ENCODE results near the gene LRBA. TPM values are rescaled to one million over a fixed set of nuclear protein-coding genes. Genes with fewer than 3 reads are reported as not detected.

Gene LRBA
- total and polyA plus RNA-seq, 8 donors: 7.3 to 156 (median 73.9) TPM

DNA sequence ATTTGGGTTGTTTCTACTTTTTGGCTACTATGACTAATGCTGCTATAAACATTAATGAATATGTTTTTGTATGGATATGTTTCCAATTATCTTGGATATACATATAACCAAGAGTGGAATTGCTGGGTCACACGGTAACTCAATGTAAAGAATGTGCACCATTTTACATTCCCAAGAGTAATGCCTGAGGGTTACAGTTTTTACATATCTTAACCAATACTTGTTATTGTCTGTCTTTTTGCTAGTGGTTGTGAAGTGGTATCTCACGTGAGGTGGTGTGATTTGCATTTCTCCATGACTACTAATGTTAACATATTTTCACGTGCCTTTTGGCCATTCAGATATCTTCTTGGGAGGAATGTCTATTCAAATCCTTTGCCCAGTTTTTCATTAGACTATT lies 633.5 kb downstream of the LRBA start:
- no peak for DNase-seq
- TF ChIP-seq POLR2A (IDR thresholded peaks at IDR 0.05) (no peak), EP300 (IDR thresholded peaks at IDR 0.05) (no peak), POLR2AphosphoS5 (IDR thresholded peaks at IDR 0.05) (no peak), CTCF (IDR thresholded peaks at IDR 0.05) (no peak)
- no peaks in the 10 kb centered on the region for H3K4me1 ChIP-seq
- intact Hi-C loops (cut with DNase I; ENCODE audit: low total_unique reads): no loop called here
- H3K27ac ChIP-seq: no peak overlapping the region
- WGBS, 5 donors: 56 to 77% (median 63%) methylated on average over 3 of the region's 3 CpGs
- H3K36me3 ChIP-seq: no peaks in the 10 kb centered on the region
- no peaks in the 10 kb centered on the region for H3K27me3 ChIP-seq
- no peaks in the 10 kb centered on the region for H3K9me3 ChIP-seq
- H3K4me3 ChIP-seq: no peak overlapping the region

DNA sequence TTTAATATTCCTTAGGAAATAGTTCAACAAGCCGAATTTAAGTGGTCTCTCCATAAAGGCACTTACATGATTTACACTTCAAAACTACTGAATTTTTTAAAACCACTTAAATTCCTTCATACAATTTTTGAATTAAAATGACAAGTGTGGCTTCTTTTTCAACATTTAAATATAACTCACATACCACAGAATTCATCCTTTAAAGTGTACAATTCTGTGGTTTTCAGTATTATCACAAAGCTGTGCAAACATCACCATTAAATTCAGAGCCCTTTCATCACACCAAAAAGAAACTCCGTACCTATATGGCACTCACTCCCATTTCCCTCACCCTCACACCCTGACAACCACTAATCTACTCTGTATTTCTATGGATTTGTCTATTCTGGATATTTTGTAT lies 634.0 kb downstream of the LRBA start:
- Histone ChIP-seq H3K9me3 (no peaks in the 10 kb centered on the region), H3K27ac (no peak overlapping the region), H3K36me3 (no peaks in the 10 kb centered on the region), H3K4me1 (no peaks in the 10 kb centered on the region), H3K4me3 (no peak overlapping the region), H3K27me3 (no peaks in the 10 kb centered on the region)
- intact Hi-C loops (cut with DNase I; ENCODE audit: low total_unique reads): no loop called here
- WGBS, 5 donors: 88 to 97% (median 97%) methylated on average over 2 of the region's 2 CpGs
- no peak for TF ChIP-seq POLR2A (IDR thresholded peaks at IDR 0.05)
- TF ChIP-seq POLR2AphosphoS5 (IDR thresholded peaks at IDR 0.05): no peak
- TF ChIP-seq CTCF (IDR thresholded peaks at IDR 0.05): no peak
- TF ChIP-seq EP300 (IDR thresholded peaks at IDR 0.05): no peak
- no peak for DNase-seq

- no peak overlapping the region for H3K4me3 ChIP-seq
- TF ChIP-seq EP300 (IDR thresholded peaks at IDR 0.05) (no peak), CTCF (IDR thresholded peaks at IDR 0.05) (no peak), POLR2A (IDR thresholded peaks at IDR 0.05) (no peak), POLR2AphosphoS5 (IDR thresholded peaks at IDR 0.05) (no peak)
- no peaks in the 10 kb centered on the region for H3K9me3 ChIP-seq
- no peak overlapping the region for H3K27ac ChIP-seq
- 82 to 96% (median 93%) methylated on average over 1 of the region's 1 CpG for WGBS, 5 donors
- H3K36me3 ChIP-seq: no peaks in the 10 kb centered on the region
- H3K4me1 ChIP-seq: no peaks in the 10 kb centered on the region
- no peaks in the 10 kb centered on the region for H3K27me3 ChIP-seq
- DNase-seq: no peak
- intact Hi-C loops (cut with DNase I; ENCODE audit: low total_unique reads): no loop called here
These were observed 635.6 kb downstream of the LRBA start for GRCh38 chr4:150379454-150379853.

DNA sequence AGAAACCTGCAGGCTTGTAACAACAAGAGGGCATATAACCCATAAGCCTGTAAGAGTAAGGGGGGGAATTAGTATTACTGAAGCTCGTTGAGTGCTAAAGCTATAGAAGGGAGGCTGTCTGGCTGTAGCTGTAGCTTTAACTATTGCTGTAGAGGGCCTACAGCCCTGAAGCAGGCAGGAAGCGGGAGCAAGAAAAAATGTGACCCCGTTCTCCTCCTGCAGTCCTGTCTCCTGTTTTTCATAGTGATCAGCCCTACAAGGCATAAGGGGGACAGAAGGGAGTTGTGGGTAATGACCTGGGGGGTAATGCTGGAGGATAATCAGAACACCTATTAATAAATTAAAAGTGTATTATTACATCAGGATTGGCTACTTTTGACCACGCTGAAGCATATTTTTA lies 640.1 kb downstream of the LRBA start:
- intact Hi-C loops (cut with DNase I; ENCODE audit: low total_unique reads): no loop called here
- no peak for TF ChIP-seq POLR2AphosphoS5 (IDR thresholded peaks at IDR 0.05)
- TF ChIP-seq POLR2A (IDR thresholded peaks at IDR 0.05): no peak
- no peak for TF ChIP-seq EP300 (IDR thresholded peaks at IDR 0.05)
- TF ChIP-seq CTCF (IDR thresholded peaks at IDR 0.05): no peak
- WGBS, 5 donors: 83 to 91% (median 88%) methylated on average over 4 of the region's 4 CpGs

More for the DNA sequence above, 640.1 kb downstream of the LRBA start:
- no peaks in the 10 kb centered on the region for H3K9me3 ChIP-seq
- no peak for DNase-seq
- no peak overlapping the region for H3K4me3 ChIP-seq
- H3K36me3 ChIP-seq: no peaks in the 10 kb centered on the region
- no peaks in the 10 kb centered on the region for H3K4me1 ChIP-seq
- no peak overlapping the region for H3K27ac ChIP-seq
- H3K27me3 ChIP-seq: no peaks in the 10 kb centered on the region

Data from stomach (tissue), 9 donors.